ENCODE results near the gene C1orf198. TPM values are rescaled to one million over a fixed set of nuclear protein-coding genes. Genes with fewer than 3 reads are reported as not detected.

The C1orf198 gene
- polyA plus RNA-seq, 1 experiment, result 52.7 TPM

DNA sequence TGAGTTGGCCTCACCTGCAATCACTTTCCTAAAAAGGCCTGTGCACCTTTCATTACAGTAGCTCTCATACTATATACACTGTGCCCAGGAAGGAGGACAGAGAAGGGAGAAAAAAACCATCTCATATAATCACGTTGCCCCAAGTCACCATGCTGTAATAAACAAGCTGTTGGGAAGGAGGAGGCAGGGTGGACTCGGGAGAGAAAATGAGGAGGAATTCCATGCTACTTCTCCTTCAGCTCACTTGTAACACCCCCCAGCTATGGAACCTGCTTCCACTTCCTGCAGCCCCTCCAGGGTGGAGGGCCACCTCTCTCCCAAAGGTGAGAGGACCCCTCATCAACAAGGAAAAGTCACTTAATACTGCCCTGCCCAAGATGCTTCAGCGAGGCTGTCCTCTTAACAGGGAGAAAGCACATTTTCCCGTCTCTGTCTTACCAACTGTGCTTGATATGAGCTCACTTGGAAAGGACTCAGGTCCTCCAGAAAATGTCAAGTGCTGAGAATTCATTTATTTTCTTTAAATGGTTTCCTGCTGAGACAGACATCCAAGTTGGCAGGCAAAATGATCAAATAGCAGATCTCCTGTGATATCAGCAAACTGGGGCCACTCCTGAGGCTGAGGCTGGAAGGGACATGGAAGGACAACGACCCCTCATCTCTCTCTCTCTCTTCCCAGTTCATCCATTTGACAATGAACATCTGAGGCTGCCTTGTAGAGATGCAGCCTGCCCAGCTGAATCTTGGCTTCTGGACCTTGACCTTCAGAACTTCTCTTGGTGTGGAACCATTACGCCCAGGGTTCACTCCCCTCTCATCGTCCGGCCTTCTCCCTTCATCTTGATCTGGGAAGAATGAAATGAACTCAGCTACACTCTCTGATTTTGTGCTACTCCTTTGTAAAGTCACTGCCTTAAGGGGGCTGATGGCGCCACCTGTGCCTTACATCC lies 67.2 kb downstream of the C1orf198 start:
- POLR2A ChIA-PET, result no interaction called here
- H3K27me3 ChIP-seq (ENCODE audit: control insufficient read depth, insufficient read depth, low read length), result peaks cover 4% of the 10 kb centered on the region
- H3K9me3 ChIP-seq (ENCODE audit: control insufficient read depth, insufficient read depth, low read length), result no peaks in the 10 kb centered on the region
- no peak overlapping the region for H3K27ac ChIP-seq (ENCODE audit: low read depth, low read length)
- DNase-seq (ENCODE audit: low read depth, low spot score), result no peak
- CTCF ChIA-PET, result interaction anchor here (2.2 kb wide), 2 partner anchors 116 to 410 kb away, joined by 5 to 9 read pairs; no protein-coding TSS in a partner anchor
- TF ChIP-seq CTCF (IDR thresholded peaks at IDR 0.05; ENCODE audit: low read depth, low read length), result no peak
- no peak overlapping the region for H3K4me3 ChIP-seq (ENCODE audit: low read depth, low read length)

DNA sequence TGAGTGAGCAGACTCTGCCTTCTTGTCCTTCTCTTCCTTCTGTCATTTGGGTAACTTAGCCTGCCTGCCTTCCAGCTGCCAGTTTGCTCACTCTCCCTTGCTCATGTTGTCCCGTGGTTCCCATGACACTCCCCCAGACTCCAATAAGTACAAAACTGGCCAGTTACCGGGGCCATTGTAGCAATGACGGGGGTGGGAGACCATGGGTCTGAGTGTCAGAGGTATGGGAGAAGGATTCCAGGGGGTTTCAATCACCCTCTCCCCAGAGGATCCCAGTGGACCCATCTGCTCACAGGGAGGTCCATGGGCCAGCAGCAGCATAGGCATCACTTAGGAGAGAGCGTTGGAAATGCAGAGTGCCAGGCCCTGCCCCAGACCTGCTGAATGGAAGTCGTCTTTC lies 69.8 kb downstream of the C1orf198 start:
- DNase-seq (ENCODE audit: low read depth, low spot score), result no peak
- Histone ChIP-seq H3K27me3 (ENCODE audit: control insufficient read depth, insufficient read depth, low read length) (peaks cover 4% of the 10 kb centered on the region), H3K9me3 (ENCODE audit: control insufficient read depth, insufficient read depth, low read length) (no peaks in the 10 kb centered on the region; the same call in 1 of the 2 replicates), H3K27ac (ENCODE audit: low read depth, low read length) (no peak overlapping the region), H3K4me3 (ENCODE audit: low read depth, low read length) (no peak overlapping the region)
- ChIA-PET CTCF (interaction anchor here (0.6 to 6.7 kb wide), 21 partner anchors 9 to 805 kb away, joined by 3 to 140 read pairs (median 4); partner anchors contain the start of gene COG2), POLR2A (no interaction called here)
- no peak for TF ChIP-seq CTCF (IDR thresholded peaks at IDR 0.05; ENCODE audit: low read depth, low read length)

DNA sequence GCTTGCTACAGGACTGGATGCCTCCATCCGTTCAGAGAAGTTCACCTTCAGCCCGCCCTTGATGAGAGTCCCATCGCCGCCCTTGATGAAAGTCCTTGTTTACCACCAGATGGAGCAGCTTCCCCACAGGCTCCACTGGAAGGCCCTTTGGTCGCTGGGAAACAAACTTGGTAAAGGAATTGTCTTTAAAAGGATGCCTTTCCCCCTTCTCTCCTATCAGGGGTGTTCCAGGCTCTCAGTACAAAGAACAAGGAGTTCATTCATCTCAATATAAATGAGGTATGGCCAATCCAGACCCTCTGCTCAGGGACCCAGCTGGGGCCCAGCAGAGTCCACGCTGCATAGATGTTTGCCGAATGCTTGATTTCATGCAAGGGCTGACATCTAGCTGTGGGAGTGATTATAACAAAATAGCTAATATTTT lies 70.4 kb downstream of the C1orf198 start:
- Histone ChIP-seq H3K27ac (ENCODE audit: low read depth, low read length) (no peak overlapping the region), H3K4me3 (ENCODE audit: low read depth, low read length) (no peak overlapping the region), H3K27me3 (ENCODE audit: control insufficient read depth, insufficient read depth, low read length) (peaks cover 4% of the 10 kb centered on the region), H3K9me3 (ENCODE audit: control insufficient read depth, insufficient read depth, low read length) (no peaks in the 10 kb centered on the region; the same call in 1 of the 2 replicates)
- DNase-seq (ENCODE audit: low read depth, low spot score), result peak; percentile 52
- CTCF ChIA-PET, result interaction anchor here (0.6 to 6.7 kb wide), 27 partner anchors 8 to 1103 kb away, joined by 3 to 140 read pairs (median 4); partner anchors contain the start of gene COG2
- TF ChIP-seq CTCF (IDR thresholded peaks at IDR 0.05; ENCODE audit: low read depth, low read length), result peak; percentile 90
- POLR2A ChIA-PET, result no interaction called here

DNA sequence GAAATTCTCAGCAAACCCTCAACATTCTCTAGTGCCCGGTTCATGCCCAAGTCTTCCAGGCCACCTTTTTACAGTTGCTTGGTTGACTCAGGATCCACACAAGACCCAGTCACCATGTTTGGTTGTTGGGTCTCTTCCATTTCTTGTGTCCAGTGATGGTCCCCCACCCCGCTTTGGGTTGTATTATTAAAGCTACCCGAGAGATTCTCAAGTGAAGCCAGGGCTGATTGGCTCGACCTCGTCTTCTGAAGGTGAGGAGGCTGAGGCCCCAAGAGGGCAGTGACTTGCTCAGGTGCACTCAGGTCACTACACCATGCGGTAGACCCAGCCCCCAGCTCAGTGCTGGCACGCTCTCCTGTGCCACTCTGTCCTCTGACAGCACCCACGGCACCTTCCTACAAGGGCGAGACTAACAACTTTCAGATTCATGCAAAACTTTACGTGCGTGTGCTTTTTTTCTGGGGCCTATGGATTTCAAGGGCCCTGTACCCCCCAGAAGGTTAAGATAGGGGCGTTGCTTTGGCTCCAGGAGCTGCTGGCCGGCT lies 70.9 kb downstream of the C1orf198 start:
- CTCF ChIA-PET, result interaction anchor here (0.6 to 6.7 kb wide), 24 partner anchors 8 to 1103 kb away, joined by 3 to 140 read pairs (median 5); partner anchors contain the start of gene COG2

More for the DNA sequence above, 70.9 kb downstream of the C1orf198 start:
- H3K9me3 ChIP-seq (ENCODE audit: control insufficient read depth, insufficient read depth, low read length), result no peaks in the 10 kb centered on the region; the same call in 1 of the 2 replicates
- no peak overlapping the region for H3K27ac ChIP-seq (ENCODE audit: low read depth, low read length)
- POLR2A ChIA-PET, result no interaction called here
- H3K27me3 ChIP-seq (ENCODE audit: control insufficient read depth, insufficient read depth, low read length), result peaks cover 4% of the 10 kb centered on the region
- no peak for DNase-seq (ENCODE audit: low read depth, low spot score)
- H3K4me3 ChIP-seq (ENCODE audit: low read depth, low read length), result no peak overlapping the region
- no peak for TF ChIP-seq CTCF (IDR thresholded peaks at IDR 0.05; ENCODE audit: low read depth, low read length)
